ENCODE measurements around the gene CENPX.
A peak's percentile ranks its signal among the peaks of the same experiment; 100 is the strongest.
"Not testable (repeated sequence)": the region's sequence is repeated elsewhere in the genome, so short reads cannot be mapped to it uniquely, and the experiment has no call there.

Gene CENPX

GRCh38 chr17:81995463-81996231 is 27.0 kb downstream of the CENPX start:
- DNase-seq, result no peak

GRCh38 chr17:81994593-81995462 is 27.9 kb downstream of the CENPX start:
- DNase-seq, result no peak

GRCh38 chr17:81993729-81994592 is 28.7 kb downstream of the CENPX start:
- DNase-seq, result no peak

DNA sequence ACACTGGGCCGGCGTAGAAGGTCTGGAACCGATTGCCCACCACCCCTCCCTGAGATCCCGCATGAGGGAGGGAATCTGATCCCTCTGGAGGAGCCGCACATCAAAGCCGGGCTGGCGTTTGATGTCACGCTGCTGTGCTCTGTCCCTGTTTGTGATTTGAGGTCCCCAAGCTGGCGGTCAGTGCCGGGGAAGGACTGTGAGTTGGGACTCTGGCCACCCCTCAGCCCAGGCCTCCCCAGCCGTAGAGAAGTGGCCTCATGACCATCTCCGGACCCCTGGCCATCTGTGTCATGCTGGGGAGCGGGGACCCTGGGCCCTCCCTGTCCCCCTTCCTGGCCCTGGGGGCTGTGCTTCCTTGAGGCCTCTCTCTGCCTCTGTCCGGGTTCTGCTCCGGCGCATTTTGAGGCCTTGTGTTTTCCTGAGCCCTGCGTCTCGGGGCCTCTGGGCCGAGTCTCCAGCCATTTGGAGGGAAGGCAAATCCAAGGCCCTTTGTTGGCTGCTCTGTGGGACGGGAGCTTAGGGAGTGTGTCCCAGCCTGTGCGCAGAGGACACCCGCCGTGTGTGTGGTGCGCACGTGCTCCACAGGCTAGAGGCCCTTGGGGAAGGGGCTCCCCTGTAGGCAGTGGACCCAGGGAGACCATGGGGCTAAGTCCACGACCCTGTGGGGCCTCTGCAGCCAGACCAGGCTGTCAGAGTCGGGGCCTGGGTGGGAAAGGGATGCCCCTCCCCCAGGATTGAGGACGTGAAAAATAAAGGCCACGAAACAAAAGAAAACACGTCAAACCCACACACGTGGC is 30.2 kb downstream of the CENPX start:
- DNase-seq, result peak; percentile 78

DNA sequence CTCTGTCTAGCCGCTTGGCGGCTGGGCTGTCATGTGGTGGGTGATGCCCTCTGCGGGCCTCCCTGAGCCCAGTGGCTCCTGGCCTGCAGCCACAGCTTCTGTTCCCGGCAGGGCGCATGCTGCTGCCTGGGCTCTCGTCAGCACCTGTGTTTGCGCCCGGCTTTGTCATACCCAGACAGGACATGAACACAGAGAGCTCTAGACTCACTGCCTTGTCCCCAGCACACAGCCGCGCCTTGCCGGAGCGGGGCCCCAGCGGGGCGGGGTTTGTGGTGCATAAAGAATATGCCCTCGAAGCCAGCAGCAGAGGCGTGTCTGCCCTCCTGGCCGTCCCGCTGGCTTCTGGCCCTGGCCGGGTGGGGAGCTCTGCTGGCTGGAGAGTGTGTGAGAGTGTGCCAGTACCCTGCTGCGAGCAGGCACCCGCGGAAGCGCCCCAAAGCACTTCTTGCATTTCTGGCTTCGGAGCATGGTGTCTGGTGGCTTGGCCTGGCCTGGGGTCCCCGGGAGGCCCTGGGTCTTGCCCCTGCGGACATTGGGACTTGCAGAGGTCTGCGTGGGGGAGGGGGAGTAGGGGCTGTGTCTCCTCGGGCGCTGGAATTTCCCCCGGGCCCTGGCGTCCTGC is 30.9 kb downstream of the CENPX start:
- peak; percentile 88 for DNase-seq

DNA sequence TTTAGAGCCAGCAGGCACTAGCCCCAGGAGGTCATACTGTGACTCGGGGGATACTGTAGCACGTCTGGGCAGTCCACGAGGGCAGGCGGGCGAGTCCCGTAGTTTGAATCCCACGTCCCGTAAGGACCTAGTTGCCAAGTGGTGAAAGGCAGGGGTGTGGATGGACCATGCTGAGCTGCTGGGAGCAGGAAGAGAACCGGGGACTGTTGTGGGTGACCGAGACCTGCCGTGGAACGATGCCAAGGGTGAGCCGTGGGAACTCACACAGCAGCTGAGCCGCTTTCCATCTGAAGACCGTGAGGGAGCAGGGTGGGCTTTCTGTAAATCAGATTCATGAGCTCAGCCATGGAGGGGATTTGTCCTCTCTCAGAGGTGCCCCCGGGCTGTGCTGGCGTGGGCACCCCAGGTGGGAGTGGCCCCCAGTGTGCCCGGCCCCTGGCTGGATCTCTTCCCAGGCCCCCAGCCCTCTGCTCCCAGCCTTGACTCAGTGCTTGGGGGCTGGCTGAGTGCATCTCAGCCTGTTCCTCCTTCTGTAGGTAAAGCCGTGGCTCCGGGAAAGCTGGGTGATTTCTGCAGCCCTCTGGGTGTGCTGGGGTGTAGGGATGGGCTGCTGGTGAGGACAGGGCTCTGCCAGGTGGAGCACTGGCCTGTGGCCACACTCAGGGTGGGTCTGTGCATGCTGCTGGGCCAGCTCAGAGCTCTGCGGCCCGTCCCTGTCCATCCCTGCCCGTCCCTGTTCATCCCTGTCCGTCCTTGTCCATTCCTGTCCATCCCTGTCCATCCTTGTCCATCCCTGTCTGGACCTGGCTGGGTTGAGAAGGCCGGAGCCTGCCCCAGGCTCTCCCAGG is 31.6 kb downstream of the CENPX start:
- DNase-seq, result no peak

GRCh38 chr17:81987161-81987770 is 35.4 kb downstream of the CENPX start:
- DNase-seq, result no peak

- no peak for DNase-seq
Measured at GRCh38 chr17:81986606-81987005, 36.1 kb downstream of the CENPX start.

DNA sequence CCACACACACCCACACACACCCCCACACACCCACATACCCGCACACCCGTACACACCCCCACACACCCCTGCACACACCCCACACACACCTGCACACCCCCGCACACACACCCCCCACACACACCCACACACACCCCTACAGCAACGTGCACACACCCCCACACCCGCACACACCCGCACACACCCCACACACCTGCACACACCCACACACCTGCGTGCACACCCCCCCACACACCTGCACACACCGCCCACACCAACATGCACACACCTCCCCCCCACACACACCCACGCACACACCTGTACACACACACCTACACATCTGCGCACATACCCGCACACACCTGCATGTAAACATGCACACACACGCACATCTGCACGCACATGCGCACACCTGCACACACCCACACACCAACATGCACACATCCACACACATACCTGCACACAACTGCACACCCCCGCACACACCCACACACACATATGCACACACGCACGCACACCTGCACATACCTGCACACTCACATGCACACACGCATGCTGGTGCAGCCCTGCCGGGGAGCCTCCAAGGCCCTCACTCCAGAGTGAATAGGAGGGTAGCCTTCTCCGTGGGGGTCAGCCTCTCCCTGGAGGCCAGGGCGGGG is 37.8 kb downstream of the CENPX start:
- DNase-seq, result no peak

- no peak for DNase-seq
Measured at GRCh38 chr17:81983639-81984373, 38.9 kb downstream of the CENPX start.

- DNase-seq, result no peak
Measured at GRCh38 chr17:81983011-81983638, 39.6 kb downstream of the CENPX start.

- not testable (repeated sequence) for DNase-seq
Measured at GRCh38 chr17:81981511-81981910, 41.2 kb downstream of the CENPX start.

- no peak for DNase-seq
Measured at GRCh38 chr17:81980707-81981343, 41.9 kb downstream of the CENPX start.

DNA sequence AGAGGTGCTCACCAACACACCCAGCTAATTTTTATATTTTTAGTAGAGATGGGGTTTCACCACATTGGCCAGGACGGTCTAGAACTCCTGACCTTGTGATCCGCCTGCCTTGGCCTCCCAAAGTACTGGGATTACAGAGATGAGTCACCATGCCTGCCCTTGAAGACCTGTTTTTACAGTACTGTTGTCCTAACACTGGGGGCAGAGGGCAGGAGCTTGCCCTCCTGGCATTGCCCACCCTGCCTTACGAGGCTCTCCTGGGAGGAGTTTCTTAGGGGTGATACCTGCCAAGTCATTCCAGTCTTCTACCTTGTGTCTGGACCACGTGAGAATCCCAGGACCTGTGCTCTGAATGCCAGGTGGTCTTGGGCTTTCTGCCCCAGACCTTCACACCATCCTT is 42.6 kb downstream of the CENPX start:
- DNase-seq, result no peak

GRCh38 chr17:81978524-81979298 is 44.0 kb downstream of the CENPX start:
- DNase-seq, result no peak

GRCh38 chr17:81977211-81977808 is 45.4 kb downstream of the CENPX start, which contains the start of gene ASPSCR1:
Gene ASPSCR1, plus strand, starts transcription at chr17:81977629. Its CDS starts 18 bp downstream, at chr17:81977647.
- peak; percentile 97 for DNase-seq

Measured in eye (tissue), 1 donor.